HG03060 (cell line): ENCODE measurements around the gene SELENOH.

Experiments used
- ATAC-seq: cut with Tn5 transposase; IDR thresholded peaks from one replicate; pipeline ENCODE4 v1.9.1; 2021; ENCODE audit warnings: low read depth, moderate number of reproducible peaks; ENCODE audit not compliant: unreplicated experiment

The SELENOH gene

DNA sequence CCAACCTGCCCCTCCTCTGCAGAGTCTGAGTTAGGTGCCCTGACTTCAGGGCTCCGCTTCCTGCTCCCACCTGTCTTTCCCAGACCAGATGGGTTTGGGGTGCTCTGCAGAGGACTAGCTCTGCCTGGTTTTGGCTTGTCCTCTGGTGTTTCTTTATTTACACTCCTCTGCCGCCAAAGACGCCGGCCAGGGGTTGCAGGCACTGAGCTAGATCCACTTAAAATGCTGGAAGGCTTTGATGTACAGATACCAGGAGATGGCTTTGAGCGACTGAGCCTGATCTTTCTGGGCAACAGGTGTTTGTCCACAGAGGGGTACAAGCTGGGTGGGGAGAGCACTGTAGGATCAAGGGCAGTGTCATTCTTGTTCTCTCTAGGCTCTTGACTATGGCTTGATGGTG lies 3.9 kb downstream of the SELENOH start:
- no peak for ATAC-seq

GRCh38 chr11:57746920-57747319 lies 5.6 kb downstream of the SELENOH start:
- no peak for ATAC-seq

DNA sequence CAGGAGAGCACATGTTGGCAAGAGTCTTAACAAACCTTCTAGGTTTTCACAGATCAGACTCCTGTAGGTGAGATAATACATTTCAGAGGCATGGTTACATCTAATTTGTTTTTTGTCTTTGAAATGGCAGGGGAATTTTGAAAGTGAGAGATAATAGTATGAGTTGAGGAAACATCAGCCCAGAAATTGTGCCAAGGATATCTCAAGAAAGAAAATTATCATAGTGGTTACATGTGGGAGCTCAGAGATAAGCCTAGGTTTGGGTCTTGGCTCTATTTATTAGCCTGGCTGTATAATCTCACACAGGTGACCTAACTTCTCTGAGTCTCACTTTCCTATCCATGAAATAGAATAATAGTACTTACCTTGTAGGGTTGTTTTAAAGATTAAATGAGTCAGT lies 9.9 kb downstream of the SELENOH start:
- no peak for ATAC-seq

DNA sequence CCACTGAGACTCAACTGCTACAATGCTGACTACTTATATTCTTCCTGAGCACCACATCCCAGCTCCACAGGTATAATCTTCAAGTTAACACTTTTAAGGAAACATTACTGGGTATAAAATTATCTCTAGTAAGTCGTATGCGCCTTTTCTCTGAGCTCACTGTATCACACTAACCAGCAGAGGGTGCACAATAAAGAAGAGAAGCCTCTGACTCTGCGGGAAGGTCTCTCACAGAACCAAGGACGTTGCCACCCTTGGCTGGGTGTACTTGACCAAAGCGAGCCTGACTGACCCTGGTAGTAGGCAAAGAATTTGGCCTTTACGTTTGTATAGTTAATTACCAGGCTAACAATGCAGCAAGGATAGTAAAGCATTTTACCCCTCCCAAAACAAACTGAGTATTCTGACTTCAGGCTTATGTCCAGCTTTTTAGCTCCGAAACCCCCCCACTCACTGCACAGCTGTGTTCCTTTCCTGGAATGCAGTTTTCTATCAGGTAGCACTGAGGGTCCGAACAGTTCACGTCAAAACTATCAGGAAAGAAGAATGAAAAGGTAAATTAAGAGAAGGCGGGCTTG lies 10.5 kb downstream of the SELENOH start, which contains the start of gene BTBD18:
Gene BTBD18 (minus strand): TSS at position 144 of the 578 bp plus-strand sequence. CDS start 631 bp downstream, outside the sequence.
- no peak for ATAC-seq

DNA sequence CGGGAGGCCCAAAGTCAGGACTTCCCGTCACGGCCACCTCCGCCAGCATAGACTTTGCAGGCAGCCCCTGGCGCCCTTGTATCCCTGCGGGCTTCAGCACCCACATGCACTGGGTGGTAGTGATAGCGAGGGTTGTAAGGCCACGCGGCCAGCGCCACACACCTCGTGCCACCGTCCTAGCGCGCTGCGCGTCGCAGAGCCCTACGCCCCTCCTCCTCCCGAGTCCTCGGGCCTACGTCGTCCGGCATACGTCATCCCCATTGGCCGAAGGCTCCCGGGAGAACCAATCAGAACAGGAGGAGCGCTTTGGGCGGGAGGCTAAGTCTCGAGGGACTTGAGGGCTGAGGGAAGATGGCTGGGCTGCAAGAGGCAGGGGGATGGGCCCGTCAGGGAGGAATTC lies 11.7 kb downstream of the SELENOH start:
- ATAC-seq, result no peak

- ATAC-seq, result no peak
Observed at GRCh38 chr11:57758174-57758573, 16.9 kb downstream of the SELENOH start.

GRCh38 chr11:57761301-57762234 lies 20.3 kb downstream of the SELENOH start, which contains the start of gene CTNND1:
CTNND1 (plus strand) TSS chr11:57761802; CDS start chr11:57791479, 29,677 bp downstream.
- ATAC-seq, result peak; percentile 90

- ATAC-seq, result no peak
Observed at GRCh38 chr11:57762235-57762861, 21.1 kb downstream of the SELENOH start.

DNA sequence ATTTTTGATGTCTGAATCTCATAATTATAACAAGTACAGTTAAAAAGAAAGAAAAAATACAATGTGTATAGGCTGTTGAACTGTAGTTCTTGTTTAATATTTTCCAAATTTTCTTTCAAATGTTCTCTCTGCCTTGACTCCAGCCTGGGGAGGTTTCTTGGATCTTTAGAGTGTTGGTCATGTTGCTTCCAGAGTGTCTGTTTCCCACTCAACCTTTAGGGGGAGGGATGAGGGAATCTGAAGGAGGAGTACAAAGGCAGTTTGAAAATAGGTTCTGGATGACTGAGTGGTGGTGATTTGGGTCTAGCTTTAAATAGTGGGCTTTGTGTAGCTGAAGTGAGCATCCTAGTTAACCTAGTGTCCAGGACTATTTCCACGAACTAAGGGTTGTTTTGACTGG lies 22.3 kb downstream of the SELENOH start:
- no peak for ATAC-seq

DNA sequence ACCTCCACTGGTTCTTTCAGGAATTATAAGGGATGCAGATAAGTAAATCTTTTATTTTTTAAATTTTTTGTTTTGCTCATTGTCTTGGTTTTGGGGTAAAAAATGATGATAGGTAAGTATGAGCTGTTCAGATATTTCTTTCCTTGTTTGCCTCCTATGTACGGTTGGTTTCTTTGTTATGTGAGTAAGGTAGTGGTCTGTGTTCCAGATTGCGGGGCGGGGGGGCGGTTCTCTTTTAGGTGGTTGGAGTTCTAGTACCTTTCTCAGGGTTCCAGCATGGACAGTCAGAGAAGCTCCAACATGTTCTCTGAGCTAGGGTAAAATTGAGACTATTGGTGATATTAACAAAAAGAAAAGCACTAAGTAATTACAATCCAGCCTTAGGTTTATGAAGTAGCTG lies 22.7 kb downstream of the SELENOH start:
- no peak for ATAC-seq

GRCh38 chr11:57764566-57764965 lies 23.3 kb downstream of the SELENOH start:
- no peak for ATAC-seq

GRCh38 chr11:57764972-57765371 lies 23.7 kb downstream of the SELENOH start:
- ATAC-seq, result no peak

DNA sequence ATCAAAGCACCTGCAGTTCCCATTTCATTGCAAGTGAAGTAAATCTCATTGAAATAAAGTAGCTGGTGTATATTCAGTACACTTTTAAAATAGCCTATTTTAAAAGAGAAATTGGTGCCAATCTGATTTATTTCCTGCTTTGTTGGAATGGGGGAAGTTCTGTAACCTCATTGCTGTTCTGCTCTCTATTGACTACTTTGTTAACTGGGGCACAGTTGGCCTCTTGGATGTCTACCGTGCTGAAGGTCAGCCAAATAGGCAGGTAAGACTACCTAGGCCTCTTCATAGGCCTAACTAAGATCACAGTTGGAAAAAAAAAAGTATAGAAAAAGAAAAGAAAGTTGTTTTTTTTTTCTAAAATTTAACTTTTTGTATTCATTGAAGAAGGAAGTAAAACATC lies 29.5 kb downstream of the SELENOH start:
- no peak for ATAC-seq

- no peak for ATAC-seq
Observed at GRCh38 chr11:57771365-57771764, 30.1 kb downstream of the SELENOH start.

DNA sequence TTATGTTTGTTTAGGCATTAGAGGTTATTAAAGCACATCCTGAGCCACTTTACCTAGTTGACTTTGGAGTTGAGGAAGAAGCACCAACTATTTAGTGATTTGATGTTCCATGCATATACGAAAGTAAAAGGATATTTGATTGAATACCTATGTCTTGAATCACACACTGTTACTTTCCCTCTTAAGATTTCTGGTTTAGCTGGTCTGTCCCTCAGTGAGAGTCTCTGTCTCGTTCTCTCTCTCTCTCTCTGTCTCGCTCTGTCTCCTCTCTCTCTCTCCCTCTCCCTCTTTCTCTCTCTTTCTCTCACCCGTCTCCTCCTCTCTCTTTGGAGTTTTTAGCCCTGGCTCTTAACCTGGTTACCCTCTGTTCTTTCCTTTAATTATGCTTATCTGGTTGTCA lies 31.3 kb downstream of the SELENOH start:
- no peak for ATAC-seq

DNA sequence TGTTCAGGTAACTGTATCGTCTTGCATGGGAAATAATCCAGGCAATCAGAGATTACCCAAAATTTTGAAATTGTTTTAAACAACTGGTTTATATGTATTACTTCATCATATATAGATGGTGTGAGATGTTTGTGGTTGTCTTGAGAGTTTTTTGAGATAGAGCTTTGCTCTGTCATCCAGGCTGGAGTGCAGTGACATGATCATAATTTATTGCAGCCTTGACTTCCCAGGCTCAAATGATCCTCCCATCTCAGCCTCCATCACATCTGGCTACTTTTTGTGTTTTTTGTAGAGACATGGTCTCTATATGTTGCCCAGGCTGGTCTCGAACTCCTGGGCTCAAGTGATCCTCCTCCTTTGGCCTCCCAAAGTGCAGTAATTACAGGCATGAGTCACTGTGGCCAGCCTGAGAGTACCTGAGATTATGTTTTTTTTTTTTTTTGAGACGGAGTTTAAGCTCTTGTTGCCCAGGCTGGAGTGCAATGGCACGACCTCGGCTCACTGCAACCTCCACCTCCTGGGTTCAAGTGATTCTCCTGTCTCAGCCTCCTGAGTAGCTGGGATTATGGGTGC lies 31.8 kb downstream of the SELENOH start:
- no peak for ATAC-seq

DNA sequence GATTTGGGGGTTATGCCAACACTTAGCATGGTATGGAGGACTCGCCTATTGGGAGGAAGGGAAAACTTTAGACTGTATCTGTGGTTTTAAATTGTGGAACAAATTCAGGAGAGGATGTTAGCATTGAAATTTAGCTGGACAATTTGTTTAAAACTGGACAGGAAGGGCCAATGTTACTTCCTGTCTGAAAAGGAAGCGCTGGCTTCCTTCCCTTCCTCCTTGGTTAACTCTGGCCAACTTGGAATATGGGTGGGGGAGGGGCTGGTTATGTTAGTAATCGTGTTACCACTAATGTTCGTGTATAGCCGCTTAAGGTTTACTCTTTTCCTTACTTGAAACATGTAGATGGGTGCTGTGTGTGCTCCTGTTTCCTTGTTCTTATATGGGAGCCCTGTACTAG lies 34.2 kb downstream of the SELENOH start:
- no peak for ATAC-seq

DNA sequence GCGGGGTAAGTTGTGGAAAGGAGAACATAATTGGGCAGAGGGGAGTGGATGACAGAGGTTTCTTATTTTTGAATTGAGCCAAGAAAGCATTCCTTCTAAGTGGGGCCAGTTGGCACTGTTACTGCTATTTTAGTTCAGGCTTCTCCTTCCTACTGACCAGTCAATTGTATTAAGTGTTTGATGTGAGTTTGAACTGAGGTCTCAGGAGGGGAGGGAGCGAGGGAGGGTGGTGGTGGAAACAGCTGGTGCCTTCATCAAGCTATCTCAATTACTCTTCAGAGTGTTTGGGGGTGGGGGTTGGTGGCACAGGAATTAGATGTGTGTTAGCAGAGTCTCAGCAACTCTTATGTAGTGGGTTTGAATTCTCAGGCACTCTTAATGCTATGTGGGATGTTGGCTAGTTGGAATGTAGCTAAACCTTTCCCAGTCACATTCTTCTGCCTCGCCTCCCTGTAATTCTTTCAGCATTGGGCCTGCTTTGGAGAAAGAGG lies 34.8 kb downstream of the SELENOH start:
- ATAC-seq, result no peak

DNA sequence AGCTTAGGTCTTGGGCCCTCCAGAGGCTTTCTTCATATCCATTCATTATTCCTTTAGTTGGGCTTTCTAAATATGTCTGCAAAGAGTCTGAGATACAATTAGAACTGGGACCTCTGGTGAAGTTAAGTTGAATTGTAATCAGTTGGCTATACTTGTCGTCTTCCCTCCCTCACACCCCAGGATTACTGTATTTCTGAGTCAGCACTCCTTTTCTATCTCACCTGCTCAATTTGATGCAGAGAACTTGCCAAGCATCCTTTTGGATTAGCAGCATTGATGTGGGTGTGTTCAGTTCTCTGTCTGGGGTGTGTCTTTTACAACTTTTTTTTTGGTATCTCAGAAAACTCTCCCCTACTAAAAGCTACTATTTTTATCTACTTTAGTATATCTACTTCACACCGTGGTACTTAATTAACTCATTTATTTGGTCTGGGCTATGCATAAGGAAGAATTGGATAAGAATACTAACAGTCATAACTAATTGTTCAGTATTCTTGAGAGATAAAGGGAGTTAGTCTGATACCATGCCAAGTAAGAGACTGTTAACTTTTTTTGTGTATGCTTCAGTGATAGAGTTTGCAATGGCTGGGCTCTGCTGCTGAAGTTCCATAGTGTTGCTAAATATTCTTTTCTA lies 35.4 kb downstream of the SELENOH start:
- ATAC-seq, result no peak

DNA sequence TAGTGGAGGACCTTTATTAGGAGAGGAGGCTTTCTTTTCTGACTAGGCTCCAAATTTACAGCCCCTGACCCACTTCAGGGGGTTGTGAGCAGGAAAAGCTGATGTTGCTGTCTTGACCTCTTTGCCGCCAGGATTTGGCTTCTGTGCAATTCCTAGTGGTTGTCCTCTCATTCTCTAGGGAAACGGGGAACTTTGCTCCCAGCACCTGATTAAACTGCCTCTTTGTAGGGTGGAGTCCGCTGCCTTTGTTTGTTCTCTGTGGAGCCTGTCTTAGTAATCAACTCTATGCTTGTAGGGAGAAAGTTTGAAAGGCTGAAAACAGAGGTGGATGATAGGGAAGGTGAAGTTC lies 36.7 kb downstream of the SELENOH start:
- no peak for ATAC-seq
